ENCODE measurements around the gene DLL4.

The DLL4 gene

DNA sequence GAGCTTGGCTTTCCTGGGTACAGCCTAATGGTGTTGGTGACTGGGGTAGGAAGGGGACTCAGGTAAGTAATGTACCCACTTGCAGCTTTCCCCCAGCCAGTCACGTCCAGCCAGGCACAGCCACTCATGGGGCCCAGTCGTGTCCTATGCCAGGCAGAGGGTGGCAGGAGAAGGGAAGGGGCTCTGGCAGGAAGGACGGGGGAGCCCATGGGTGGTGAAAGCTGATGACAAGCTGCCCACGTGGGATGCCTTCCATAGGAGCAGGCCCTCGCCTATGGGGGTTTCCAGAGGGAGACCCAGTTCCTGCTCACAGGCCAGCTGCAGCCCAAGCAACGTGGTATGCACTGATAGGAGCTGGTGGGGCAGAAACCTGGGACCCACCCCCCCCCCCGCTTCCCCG lies 34.9 kb downstream of the DLL4 start:
- H3K36me3 ChIP-seq (ENCODE audit: control insufficient read depth in 4 of 4, insufficient read depth in 4 of 4, low read length in 3 of 4) = no peaks in the 10 kb centered on the region
- ChIA-PET POLR2A (no interaction called here), CTCF (interaction anchor here (1.2 to 2.3 kb wide), 5 partner anchors 10 to 22 kb away, joined by 4 to 11 read pairs (median 5); no protein-coding TSS in a partner anchor)
- DNase-seq = no peak
- peaks cover 0 to 11% (median 9%) of the 10 kb centered on the region in 4 experiments for H3K4me1 ChIP-seq (ENCODE audit: control extremely low read depth in 1 of 4, control insufficient read depth in 4 of 4, insufficient read depth in 4 of 4, low read length in 3 of 4)
- no peak overlapping the region for H3K27ac ChIP-seq (ENCODE audit: insufficient read depth in 1 of 2, low read depth in 1 of 2, low read length in 2 of 2, poor library complexity in 1 of 2, severe bottlenecking in 2 of 2)
- H3K4me3 ChIP-seq (ENCODE audit: control insufficient read depth in 1 of 7, extremely low read depth in 1 of 7, insufficient read depth in 4 of 7, low read depth in 2 of 7, low read length in 6 of 7) = no peak overlapping the region
- no peaks in the 10 kb centered on the region for H3K27me3 ChIP-seq (replicated peaks in 2 of 5; ENCODE audit: control insufficient read depth in 4 of 5, insufficient read depth in 5 of 5, low read length in 4 of 5)
- no peaks in the 10 kb centered on the region for H3K9me3 ChIP-seq (ENCODE audit: control extremely low read depth in 1 of 5, control insufficient read depth in 4 of 5, insufficient read depth in 2 of 5, low read depth in 1 of 5, low read length in 4 of 5)
- WGBS (ENCODE audit: insufficient coverage) = 90% methylated on average over 4 of the region's 8 CpGs

DNA sequence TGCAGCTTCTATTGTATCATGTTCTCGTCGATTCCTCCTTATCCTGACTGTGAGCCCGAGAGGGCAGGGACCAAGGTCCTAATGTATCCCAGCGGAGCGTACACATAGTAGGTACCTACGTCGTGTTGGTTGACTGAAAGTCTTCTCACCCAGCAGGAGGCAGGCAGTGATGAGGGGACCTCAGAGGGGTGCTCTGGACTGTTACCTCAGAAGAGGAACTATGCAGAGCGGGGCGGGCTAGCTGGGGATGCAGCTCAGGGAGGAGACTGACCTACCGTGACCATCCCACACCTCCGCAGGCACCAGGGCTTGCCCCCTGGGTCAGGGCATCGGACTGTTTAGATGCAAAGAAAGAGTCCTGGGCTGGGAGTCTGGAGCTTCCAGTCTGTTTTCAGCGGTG lies 35.5 kb downstream of the DLL4 start:
- DNase-seq = no peak
- ChIA-PET POLR2A (interaction anchor here (1.3 kb wide), 1 partner anchor 10 kb away, joined by 3 read pairs; no protein-coding TSS in a partner anchor), CTCF (interaction anchor here (0.9 to 2.3 kb wide), 8 partner anchors 11 to 59 kb away, joined by 3 to 11 read pairs (median 4); no protein-coding TSS in a partner anchor)
- no peaks in the 10 kb centered on the region for H3K27me3 ChIP-seq (replicated peaks in 2 of 5; ENCODE audit: control insufficient read depth in 4 of 5, insufficient read depth in 5 of 5, low read length in 4 of 5)
- no peak overlapping the region for H3K4me3 ChIP-seq (ENCODE audit: control insufficient read depth in 1 of 7, extremely low read depth in 1 of 7, insufficient read depth in 4 of 7, low read depth in 2 of 7, low read length in 6 of 7)
- WGBS (ENCODE audit: insufficient coverage) = 79% methylated on average over 8 of the region's 13 CpGs
- peaks cover 0 to 9% (median 6%) of the 10 kb centered on the region in 4 experiments for H3K4me1 ChIP-seq (ENCODE audit: control extremely low read depth in 1 of 4, control insufficient read depth in 4 of 4, insufficient read depth in 4 of 4, low read length in 3 of 4)
- no peak overlapping the region for H3K27ac ChIP-seq (ENCODE audit: insufficient read depth in 1 of 2, low read depth in 1 of 2, low read length in 2 of 2, poor library complexity in 1 of 2, severe bottlenecking in 2 of 2)
- H3K9me3 ChIP-seq (ENCODE audit: control extremely low read depth in 1 of 5, control insufficient read depth in 4 of 5, insufficient read depth in 2 of 5, low read depth in 1 of 5, low read length in 4 of 5) = no peaks in the 10 kb centered on the region
- no peaks in the 10 kb centered on the region for H3K36me3 ChIP-seq (ENCODE audit: control insufficient read depth in 4 of 4, insufficient read depth in 4 of 4, low read length in 3 of 4)

DNA sequence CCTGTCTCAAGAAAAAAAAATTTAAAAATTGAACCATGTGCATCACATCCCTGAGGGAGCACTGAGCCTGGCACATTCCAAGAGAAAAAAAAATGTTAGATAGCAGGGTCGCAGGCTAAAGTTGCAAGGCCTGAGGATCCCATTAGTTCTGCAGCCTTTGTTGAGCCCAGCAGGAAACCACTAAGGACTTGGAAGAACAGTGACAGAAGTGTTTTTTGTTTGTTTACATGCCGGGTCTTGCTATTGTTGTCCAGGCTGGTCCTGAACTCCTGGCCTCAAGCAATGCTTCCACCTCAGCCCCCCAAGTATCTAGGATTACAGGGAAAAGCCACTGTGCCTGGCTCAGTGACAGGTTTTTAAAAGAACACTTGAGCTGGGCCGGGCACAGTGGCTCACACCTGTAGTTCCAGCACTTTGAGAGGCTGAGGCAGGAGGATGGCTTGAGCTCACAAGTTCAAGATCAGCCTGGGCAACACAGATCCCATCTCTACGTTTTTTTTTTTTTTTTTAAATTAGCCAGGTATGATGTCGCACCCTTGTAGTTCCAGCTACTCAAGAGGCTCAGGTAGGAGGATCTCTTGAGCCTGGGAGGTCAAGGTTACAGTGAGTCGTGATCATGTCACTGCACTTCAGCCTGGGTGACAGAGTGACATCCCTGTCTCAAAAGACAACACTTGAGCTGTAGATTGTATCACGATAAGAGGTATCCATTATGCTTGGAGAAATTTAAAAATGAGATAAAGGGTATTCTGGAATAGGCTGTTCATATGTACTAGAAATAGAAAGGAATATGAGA lies 39.3 kb downstream of the DLL4 start:
- H3K4me3 ChIP-seq (ENCODE audit: control insufficient read depth in 1 of 7, extremely low read depth in 1 of 7, insufficient read depth in 4 of 7, low read depth in 2 of 7, low read length in 6 of 7) = no peak overlapping the region
- H3K4me1 ChIP-seq (ENCODE audit: control extremely low read depth in 1 of 4, control insufficient read depth in 4 of 4, insufficient read depth in 4 of 4, low read length in 3 of 4) = no peaks in the 10 kb centered on the region
- 89% methylated on average over 6 of the region's 7 CpGs for WGBS (ENCODE audit: insufficient coverage)
- H3K36me3 ChIP-seq (ENCODE audit: control insufficient read depth in 4 of 4, insufficient read depth in 4 of 4, low read length in 3 of 4) = no peaks in the 10 kb centered on the region
- H3K27ac ChIP-seq (ENCODE audit: insufficient read depth in 1 of 2, low read depth in 1 of 2, low read length in 2 of 2, poor library complexity in 1 of 2, severe bottlenecking in 2 of 2) = no peak overlapping the region
- POLR2A ChIA-PET = no interaction called here
- H3K27me3 ChIP-seq (replicated peaks in 2 of 5; ENCODE audit: control insufficient read depth in 4 of 5, insufficient read depth in 5 of 5, low read length in 4 of 5) = no peaks in the 10 kb centered on the region
- CTCF ChIA-PET = interaction anchor here (0.9 to 1.4 kb wide), 2 partner anchors 11 to 19 kb away, joined by 3 to 4 read pairs; no protein-coding TSS in a partner anchor
- DNase-seq = no peak
- H3K9me3 ChIP-seq (ENCODE audit: control extremely low read depth in 1 of 5, control insufficient read depth in 4 of 5, insufficient read depth in 2 of 5, low read depth in 1 of 5, low read length in 4 of 5) = no peaks in the 10 kb centered on the region

DNA sequence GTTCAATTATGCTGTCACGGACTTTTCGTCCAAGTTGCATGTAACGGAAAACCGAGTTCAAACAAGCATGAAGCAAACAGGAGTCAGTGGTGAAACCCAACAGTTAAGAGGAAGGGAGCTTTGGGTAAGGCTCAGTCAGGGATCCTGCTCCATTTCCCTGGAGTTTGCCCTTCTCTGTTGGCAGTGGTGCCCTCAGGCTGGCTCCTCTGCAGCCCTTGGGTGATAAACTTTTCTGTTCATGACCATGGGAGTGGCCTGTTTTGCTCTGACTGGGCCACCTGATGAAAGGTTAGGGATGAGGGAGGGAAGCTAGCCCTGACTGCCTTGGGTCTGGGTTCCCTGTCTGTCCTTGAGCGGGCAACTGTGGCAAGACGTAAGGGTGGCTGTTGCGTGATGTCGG lies 40.2 kb downstream of the DLL4 start:
- Histone ChIP-seq H3K4me3 (ENCODE audit: control insufficient read depth in 1 of 7, extremely low read depth in 1 of 7, insufficient read depth in 4 of 7, low read depth in 2 of 7, low read length in 6 of 7) (no peak overlapping the region), H3K9me3 (ENCODE audit: control extremely low read depth in 1 of 5, control insufficient read depth in 4 of 5, insufficient read depth in 2 of 5, low read depth in 1 of 5, low read length in 4 of 5) (no peaks in the 10 kb centered on the region), H3K27ac (ENCODE audit: insufficient read depth in 1 of 2, low read depth in 1 of 2, low read length in 2 of 2, poor library complexity in 1 of 2, severe bottlenecking in 2 of 2) (no peak overlapping the region), H3K36me3 (ENCODE audit: control insufficient read depth in 4 of 4, insufficient read depth in 4 of 4, low read length in 3 of 4) (no peaks in the 10 kb centered on the region), H3K4me1 (ENCODE audit: control extremely low read depth in 1 of 4, control insufficient read depth in 4 of 4, insufficient read depth in 4 of 4, low read length in 3 of 4) (no peaks in the 10 kb centered on the region), H3K27me3 (replicated peaks in 2 of 5; ENCODE audit: control insufficient read depth in 4 of 5, insufficient read depth in 5 of 5, low read length in 4 of 5) (no peaks in the 10 kb centered on the region)
- POLR2A ChIA-PET = no interaction called here
- 92% methylated on average over 4 of the region's 8 CpGs for WGBS (ENCODE audit: insufficient coverage)
- DNase-seq = no peak
- CTCF ChIA-PET = interaction anchor here (0.9 to 1.4 kb wide), 2 partner anchors 12 to 18 kb away, joined by 3 to 4 read pairs; no protein-coding TSS in a partner anchor

DNA sequence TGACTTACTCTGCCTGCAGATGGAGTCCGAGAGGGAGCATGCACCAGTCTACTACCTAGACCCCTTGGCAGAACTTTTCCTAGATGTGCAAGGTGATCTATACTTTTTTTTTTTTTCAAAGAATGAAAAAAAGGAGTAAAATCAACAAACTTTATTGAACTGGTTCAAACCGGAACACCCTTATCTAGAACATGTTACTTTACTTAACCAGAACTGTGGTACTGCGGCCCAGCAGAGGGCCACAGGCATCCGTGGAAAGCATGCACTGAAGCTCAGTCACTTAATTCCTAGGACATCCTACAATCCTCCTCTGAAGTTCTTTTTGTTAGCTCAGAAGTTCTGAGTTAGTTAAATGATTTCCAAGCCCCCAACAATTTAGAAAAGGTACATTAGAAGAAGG lies 45.7 kb downstream of the DLL4 start:
- WGBS (ENCODE audit: insufficient coverage) = 100% methylated on average over 1 of the region's 4 CpGs
- Histone ChIP-seq H3K27ac (ENCODE audit: insufficient read depth in 1 of 2, low read depth in 1 of 2, low read length in 2 of 2, poor library complexity in 1 of 2, severe bottlenecking in 2 of 2) (no peak overlapping the region), H3K36me3 (ENCODE audit: control insufficient read depth in 4 of 4, insufficient read depth in 4 of 4, low read length in 3 of 4) (peaks cover 16 to 45% (median 29%) of the 10 kb centered on the region in 4 experiments), H3K27me3 (replicated peaks in 2 of 5; ENCODE audit: control insufficient read depth in 4 of 5, insufficient read depth in 5 of 5, low read length in 4 of 5) (no peaks in the 10 kb centered on the region), H3K9me3 (ENCODE audit: control extremely low read depth in 1 of 5, control insufficient read depth in 4 of 5, insufficient read depth in 2 of 5, low read depth in 1 of 5, low read length in 4 of 5) (no peaks in the 10 kb centered on the region), H3K4me3 (ENCODE audit: control insufficient read depth in 1 of 7, extremely low read depth in 1 of 7, insufficient read depth in 4 of 7, low read depth in 2 of 7, low read length in 6 of 7) (no peak overlapping the region), H3K4me1 (ENCODE audit: control extremely low read depth in 1 of 4, control insufficient read depth in 4 of 4, insufficient read depth in 4 of 4, low read length in 3 of 4) (no peaks in the 10 kb centered on the region)
- ChIA-PET CTCF (interaction anchor here (0.7 to 2.2 kb wide), 5 partner anchors 10 to 252 kb away, joined by 3 to 10 read pairs (median 4); no protein-coding TSS in a partner anchor), POLR2A (no interaction called here)
- DNase-seq = no peak

DNA sequence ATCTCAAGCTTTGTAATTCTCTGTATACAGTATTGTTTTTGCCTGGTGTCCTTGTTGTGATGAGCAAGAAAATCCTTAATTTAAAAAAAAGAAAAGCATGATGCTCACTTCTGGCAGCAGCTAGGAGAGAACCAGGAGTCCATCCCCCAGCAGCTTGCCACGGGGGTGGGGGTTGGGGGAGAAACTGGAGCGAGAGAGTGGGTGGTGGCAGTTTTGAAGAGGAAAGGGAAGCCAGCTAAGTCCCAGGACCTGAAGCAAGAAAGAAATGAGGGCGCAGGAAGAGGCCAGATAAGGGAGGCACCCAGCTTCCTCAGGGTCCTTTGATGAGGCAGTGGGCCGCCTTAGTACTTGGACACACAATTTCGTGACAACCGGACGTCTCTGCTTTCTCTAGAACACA lies 47.7 kb downstream of the DLL4 start:
- Histone ChIP-seq H3K36me3 (ENCODE audit: control insufficient read depth in 4 of 4, insufficient read depth in 4 of 4, low read length in 3 of 4) (peaks cover 26 to 64% (median 47%) of the 10 kb centered on the region in 4 experiments), H3K4me1 (ENCODE audit: control extremely low read depth in 1 of 4, control insufficient read depth in 4 of 4, insufficient read depth in 4 of 4, low read length in 3 of 4) (no peaks in the 10 kb centered on the region), H3K9me3 (ENCODE audit: control extremely low read depth in 1 of 5, control insufficient read depth in 4 of 5, insufficient read depth in 2 of 5, low read depth in 1 of 5, low read length in 4 of 5) (no peaks in the 10 kb centered on the region), H3K27me3 (replicated peaks in 2 of 5; ENCODE audit: control insufficient read depth in 4 of 5, insufficient read depth in 5 of 5, low read length in 4 of 5) (no peaks in the 10 kb centered on the region), H3K27ac (ENCODE audit: insufficient read depth in 1 of 2, low read depth in 1 of 2, low read length in 2 of 2, poor library complexity in 1 of 2, severe bottlenecking in 2 of 2) (no peak overlapping the region), H3K4me3 (ENCODE audit: control insufficient read depth in 1 of 7, extremely low read depth in 1 of 7, insufficient read depth in 4 of 7, low read depth in 2 of 7, low read length in 6 of 7) (no peak overlapping the region)
- 78% methylated on average over 5 of the region's 7 CpGs for WGBS (ENCODE audit: insufficient coverage)
- ChIA-PET CTCF (interaction anchor here (1.0 to 2.2 kb wide), 5 partner anchors 12 to 74 kb away, joined by 4 to 10 read pairs (median 4); no protein-coding TSS in a partner anchor), POLR2A (no interaction called here)
- no peak for DNase-seq

DNA sequence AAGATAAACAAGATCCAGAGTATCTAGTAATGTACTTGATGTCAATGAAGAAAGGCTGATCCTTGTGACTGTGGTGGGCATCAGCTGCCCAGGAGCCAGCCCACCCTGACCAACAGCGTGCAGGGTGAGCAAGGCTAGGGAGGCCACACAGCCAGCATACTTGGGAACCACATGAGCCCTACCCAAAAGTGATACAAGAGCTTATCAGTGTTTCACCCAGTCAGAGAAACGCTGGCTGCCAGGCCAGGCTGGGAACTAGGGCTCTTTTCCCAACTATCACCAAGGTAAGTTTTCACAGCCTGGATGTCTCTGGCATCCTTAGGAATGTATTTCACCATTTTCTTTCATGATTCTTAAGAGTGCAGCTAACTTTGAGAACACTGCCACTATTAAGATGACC lies 49.0 kb downstream of the DLL4 start:
- Histone ChIP-seq H3K4me1 (ENCODE audit: control extremely low read depth in 1 of 4, control insufficient read depth in 4 of 4, insufficient read depth in 4 of 4, low read length in 3 of 4) (no peaks in the 10 kb centered on the region), H3K27ac (ENCODE audit: insufficient read depth in 1 of 2, low read depth in 1 of 2, low read length in 2 of 2, poor library complexity in 1 of 2, severe bottlenecking in 2 of 2) (peak overlapping the region in 1 of 2 experiments; percentile 2), H3K4me3 (ENCODE audit: control insufficient read depth in 1 of 7, extremely low read depth in 1 of 7, insufficient read depth in 4 of 7, low read depth in 2 of 7, low read length in 6 of 7) (no peak overlapping the region), H3K27me3 (replicated peaks in 2 of 5; ENCODE audit: control insufficient read depth in 4 of 5, insufficient read depth in 5 of 5, low read length in 4 of 5) (no peaks in the 10 kb centered on the region), H3K9me3 (ENCODE audit: control extremely low read depth in 1 of 5, control insufficient read depth in 4 of 5, insufficient read depth in 2 of 5, low read depth in 1 of 5, low read length in 4 of 5) (no peaks in the 10 kb centered on the region), H3K36me3 (ENCODE audit: control insufficient read depth in 4 of 4, insufficient read depth in 4 of 4, low read length in 3 of 4) (peaks cover 29 to 77% (median 58%) of the 10 kb centered on the region in 4 experiments)
- ChIA-PET CTCF (interaction anchor here (1.2 kb wide), 1 partner anchor 36 kb away, joined by 3 read pairs; no protein-coding TSS in a partner anchor), POLR2A (no interaction called here)
- WGBS (ENCODE audit: insufficient coverage) = 88% methylated on average over 2 of the region's 2 CpGs
- DNase-seq = no peak

Measured in common myeloid progenitor, CD34-positive (primary cell).